T-helper 1 cell (primary cell): ENCODE results near the gene ZNF365.
"Not testable (repeated sequence)": the region's sequence is repeated elsewhere in the genome, so short reads cannot be mapped to it uniquely, and the experiment has no call there.

ENCODE experiments used
- DNase-seq, 5 donors: peaks; one replicate each; pipeline ENCODE4 v3.0.0-alpha.2; 2012 to 2020

ZNF365 gene

DNA sequence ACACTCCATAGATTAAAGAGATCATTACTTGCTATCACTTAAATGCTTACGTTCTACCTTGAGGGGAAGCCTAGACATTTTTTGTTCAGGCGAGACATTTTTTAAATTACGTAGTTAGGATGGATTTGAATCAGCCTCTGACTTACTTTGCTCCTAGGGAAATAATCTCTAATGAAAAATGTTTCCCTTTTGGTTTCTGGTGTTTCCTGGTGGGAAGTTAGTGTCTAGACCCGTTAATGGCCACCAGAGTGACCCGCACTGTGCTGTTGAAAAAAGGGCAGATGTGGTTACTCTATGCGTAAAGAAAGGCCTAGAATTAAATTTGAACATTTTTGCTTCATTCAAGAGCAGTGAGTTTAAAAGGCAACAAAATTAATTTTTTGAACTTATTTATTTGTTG lies 3.8 kb downstream of the ZNF365 start:
- DNase-seq: no peak

DNA sequence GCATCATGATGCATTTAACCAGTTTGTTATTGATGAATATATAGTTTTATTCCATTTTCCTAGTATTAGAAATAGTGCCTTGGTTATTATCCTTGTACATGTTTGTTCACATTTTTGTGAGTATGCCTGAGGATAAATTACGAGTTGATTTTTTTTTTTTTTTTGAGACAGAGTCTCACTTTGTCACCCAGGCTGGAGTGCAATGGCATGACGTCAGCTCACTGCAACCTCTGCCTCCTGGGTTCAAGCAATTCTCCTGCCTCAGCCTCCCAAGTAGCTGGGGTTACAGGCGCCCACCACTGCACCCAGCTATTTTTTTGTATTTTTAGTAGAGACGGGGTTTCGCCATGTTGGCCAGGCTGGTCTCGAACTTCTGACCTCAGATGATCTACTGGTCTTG lies 4.7 kb downstream of the ZNF365 start:
- DNase-seq: not testable (repeated sequence)

DNA sequence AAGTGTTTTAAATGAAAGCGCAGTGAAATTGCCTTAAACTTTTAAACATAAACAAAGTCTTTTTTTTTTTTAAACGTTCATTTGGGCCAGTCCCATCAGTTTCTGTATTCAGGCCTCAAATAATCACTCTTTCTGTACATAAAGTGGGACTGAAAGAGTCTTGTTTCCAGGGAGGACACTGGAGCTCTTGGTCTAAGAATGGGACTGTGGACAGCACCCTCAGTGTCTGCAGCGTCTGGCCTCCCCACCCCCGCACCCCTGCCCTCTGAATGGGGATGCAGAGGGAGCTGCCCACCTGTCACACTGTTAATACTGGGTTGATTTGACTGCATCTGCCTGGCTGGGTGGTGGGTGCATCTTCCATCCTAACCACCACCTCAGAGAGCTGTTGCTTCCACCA lies 5.2 kb downstream of the ZNF365 start:
- DNase-seq: no peak

DNA sequence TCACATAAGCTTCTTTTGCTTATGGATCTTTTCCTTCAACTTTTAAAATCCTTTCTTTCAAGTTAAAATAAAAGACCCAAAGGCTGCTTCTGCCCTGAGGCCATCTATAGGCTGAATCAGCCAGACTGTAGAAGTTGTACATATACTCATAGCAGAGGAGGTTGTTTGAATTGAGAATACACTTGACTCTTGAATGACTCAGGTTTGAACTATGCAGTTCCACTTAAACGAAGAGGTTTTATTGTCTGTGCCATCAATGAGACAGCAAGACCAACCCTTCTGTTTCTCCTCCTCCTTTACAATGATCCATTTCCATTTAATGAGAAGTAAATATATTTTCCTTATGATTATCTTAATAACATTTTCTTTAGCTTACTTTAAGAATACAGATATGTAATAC lies 5.8 kb downstream of the ZNF365 start:
- DNase-seq: no peak

DNA sequence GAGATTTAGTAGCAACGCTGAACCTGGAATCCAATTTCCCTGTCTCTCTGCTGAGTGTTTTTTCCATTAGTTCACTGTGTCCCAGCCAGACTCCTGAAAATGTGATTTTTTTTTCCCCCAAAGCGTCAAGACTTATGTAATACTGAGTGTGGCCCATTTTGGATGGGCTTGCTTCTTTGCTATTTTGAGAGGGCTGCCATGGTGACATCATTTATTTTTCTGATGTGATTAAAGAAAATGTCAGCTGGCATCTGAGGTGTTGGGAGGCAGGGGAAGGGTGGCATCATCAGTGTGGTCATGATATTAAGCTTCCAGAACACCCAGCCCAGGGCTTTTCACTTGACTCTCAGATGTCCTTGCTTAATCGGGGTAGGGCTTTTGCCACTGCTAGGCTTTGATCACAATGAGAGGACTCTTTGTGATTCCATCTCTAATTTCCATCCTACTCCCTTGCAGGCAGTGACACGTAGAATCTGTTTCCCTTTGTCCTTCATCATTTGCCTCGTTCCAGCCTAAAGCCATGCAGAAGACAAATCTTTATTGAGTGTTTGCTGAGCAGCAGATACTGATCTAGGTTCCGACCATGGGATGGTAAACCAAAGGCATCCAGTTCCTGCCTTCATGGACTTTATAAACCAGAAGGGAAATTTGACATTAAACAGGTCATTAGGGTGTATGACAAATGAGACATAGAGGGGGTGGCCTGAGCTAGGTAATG lies 7.4 kb downstream of the ZNF365 start:
- DNase-seq: no peak

DNA sequence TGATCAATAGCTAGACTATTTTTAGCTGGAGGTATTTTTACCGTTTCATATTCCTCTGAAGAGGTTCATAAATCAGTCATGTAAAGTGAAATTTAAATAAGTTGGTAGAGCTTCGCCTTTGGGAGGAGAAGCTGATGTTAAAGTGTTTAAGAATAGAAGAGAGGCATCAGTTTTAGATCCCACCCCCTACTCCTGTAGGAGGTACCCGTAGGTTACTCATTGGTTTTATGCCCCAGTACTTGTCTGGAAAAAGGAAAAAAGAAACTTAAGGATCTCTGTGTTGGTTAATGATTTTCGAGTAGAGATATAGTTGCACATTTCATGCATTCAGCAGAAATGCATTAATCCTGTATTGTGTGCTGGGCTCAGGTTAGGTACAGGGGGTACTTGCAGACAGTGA lies 8.7 kb downstream of the ZNF365 start:
- no peak for DNase-seq

DNA sequence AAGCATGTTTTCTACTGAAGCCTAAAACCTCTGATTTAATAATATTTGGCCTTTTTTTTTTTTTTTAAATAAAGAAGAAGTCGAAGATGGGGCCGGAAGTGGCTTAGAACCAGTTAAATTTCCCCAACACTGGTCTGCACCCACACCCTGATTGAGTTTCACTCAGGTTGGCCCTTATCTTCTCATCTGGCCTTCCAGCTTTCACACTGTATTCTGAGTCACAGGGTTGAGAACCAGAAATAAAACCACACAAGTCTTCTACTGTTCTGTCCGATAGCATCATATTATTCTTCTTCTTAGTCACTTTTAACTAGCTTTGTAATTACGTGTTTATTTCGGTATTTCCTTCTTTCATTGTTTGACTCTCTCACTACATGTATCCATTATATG lies 9.9 kb downstream of the ZNF365 start:
- peak in 4 of 5 donors; percentile 25 to 91 (median 36) for DNase-seq

DNA sequence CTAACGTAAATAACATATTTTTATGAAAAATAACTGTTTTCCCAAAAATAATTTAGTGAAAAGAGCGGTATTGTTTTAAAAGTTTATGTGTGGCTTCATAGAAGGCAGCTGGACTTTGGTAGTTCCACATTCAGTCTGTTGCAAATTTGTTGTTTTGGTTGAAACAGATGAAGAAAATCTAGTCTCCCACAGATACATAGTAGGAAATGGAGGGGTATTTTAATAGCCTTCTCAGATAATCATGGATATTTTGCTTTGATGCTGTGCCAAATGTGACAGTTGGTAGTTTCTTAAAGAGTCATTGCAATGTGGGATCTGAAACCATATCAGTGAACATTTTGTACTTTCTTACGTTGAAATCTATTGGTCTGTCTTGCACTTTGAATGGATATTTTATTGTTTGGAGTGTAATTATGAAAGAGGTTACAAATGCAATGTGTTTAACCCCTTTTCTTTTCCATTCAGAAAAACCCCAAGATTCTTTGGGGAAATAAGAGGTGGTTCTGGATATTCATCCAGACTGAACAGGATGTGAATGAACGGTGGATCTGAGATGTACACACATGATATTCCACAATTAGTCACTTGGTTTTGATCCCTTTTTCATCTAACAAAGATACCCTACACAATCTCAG lies 10.4 kb downstream of the ZNF365 start:
- DNase-seq: peak in 1 of 5 donors; percentile 13

DNA sequence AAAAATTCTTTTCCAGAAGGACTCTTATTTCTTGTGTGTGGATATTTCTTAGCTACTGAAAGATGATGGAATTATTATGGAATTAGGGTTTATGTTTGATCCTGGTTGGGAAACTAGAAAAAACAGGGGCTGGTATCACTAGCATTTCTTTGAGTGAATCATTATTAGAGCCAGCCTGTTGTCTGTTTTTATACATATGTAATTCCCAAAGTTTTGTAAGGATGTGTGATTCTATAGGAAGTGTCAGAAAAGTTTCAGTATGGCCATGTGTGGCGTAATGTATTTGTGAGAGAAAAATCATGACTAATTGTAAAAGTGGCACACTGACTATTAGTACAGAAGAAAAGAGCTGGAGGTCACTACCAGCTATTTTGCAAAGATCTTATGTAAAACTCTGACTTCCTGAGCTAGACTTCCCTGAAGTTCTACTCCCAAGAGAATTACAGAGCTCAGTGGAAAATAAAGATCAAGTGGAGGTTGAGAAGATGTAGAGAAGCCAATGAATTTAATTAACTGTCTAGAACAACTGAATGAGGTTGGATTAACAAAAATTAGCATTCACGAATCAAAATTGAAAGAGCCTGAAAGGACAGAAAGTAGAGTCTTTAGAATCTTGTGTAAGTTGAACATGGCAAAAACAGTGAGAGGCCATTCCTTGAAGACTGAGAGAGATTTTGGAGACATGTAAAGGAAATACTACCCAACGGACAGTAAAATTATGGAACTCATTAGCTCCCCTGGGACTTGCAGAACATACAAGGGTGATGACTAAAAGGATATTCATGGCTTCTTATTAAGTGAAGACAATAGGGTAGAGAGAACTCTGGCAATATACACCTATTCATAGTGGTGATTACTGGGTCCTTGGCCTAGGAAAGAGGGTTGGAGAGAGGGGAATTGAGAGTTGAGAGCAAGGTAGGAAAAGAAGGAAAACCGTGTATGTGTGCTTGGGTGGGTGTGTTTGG lies 12.5 kb downstream of the ZNF365 start:
- DNase-seq: no peak

DNA sequence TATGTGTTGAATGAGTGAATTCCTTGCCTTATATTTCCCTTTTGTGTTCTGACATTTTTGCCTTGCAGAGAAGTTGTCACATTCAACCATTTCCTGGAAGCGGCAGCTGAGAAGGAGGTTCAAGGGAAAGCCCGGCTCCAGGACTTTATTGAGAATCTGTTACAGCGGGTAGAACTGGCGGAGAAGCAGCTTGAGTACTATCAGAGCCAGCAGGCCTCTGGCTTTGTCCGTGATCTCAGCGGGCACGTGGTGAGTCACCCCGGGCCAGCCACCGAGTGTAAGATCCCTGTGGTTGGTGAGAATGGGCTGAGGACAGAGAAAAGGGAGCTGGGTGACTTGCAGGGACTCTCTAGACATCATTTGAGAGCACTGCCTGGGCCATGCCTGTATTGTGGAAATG lies 14.2 kb downstream of the ZNF365 start:
- no peak for DNase-seq

DNA sequence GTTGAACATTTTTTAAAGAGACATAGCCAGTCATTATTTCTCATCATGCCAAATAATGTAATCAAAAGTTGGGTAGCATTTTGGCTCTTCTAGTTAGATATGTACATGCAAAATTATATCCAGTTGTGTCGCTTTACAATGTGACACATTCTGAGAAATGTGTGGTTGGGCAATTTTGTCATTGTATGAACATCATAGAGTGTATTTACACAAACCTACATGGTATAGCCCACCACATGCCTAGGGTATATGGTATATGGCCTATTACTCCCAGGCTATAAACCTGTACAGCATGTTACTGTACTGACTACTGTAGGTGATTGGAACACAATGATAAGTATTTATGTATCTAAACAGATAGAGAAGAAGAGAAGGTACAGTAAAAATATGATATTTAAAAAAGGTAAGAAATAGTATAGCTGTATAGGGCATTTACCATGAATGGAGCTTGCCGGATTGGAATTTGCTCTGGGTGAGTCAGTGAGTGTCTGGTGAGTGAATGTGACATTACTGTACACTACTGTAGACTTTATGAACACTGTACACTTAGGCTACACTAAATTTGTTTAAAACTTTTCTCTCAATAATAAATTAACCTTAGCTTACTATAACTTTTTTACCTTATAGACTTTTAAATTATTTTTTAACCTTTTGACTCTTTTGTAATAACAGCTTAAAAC lies 16.5 kb downstream of the ZNF365 start:
- DNase-seq: no peak

DNA sequence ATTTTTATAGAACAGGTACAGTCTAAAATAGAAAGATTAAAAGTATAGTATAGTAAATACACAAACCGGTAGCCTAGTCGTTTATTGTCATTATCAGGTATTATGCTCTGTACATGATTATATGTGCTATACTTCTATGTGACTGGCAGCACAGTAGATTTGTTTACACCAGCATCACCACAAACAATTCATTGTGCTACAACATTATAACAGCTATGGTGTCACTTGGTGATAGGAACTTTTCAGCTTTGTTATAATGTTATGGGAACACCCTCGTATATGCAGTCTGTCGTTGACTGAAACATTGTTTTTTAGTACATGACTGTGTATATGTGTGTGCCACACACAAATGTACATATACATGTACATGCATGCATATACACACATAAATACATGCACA lies 19.1 kb downstream of the ZNF365 start:
- DNase-seq: no peak

DNA sequence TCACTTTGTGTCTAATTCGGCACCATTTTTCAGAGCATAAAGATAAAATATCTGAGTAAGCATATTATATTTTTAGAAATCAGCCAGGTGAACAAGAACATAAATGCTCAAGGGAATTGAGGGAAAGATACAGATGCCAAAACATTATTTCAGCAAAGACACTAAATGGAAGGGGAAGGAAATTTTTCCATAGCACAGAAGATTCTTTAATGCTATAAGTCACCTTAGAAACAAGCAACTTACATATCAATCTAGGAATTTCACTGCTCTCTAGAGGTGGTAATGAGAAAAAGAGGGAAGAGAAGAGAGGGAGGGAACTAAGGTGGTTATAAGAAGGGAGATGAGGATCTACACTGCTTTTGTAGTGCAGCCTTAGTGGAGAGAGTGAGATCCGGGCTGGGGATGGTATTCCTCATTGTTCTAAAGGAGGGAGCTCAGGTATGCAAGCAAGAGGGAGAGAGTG lies 20.4 kb downstream of the ZNF365 start:
- DNase-seq: no peak

DNA sequence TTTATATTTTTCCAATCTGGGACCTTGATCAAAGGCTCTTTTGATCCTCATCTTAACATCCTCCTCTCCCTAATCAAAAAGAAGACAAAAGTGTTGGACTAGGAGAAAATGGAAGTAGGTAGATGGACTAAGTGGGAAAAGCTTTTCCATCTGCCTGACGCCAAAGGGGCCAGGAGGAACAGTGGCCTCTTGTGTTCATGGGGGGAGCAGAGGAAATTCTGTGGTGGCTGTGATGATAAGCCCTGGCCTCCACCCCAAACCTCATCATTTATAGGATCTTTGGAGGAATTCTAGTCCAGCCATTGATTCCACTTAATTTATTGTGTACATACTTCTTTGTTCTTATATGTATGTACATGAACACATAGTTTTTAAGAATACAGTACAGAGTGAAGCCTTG lies 21.7 kb downstream of the ZNF365 start:
- DNase-seq: no peak

DNA sequence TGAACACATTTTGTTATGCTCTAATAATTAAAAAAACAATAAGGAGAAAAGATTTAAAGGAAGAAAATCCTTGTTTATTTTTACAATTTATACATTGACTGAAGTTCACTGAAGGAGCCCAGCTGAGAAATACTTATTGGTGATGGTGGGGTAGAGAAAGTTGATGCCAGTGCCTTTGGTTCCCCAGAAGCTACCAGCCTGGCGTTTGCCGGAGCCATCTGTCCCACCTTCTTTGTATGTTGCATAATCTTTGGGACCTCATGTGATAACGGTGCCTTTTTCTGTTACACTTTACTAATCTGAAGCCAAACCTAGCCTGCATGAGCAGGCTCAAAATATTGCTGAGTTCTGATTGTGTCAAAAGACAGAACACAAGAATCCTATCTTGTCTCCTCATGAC lies 22.7 kb downstream of the ZNF365 start:
- no peak for DNase-seq

DNA sequence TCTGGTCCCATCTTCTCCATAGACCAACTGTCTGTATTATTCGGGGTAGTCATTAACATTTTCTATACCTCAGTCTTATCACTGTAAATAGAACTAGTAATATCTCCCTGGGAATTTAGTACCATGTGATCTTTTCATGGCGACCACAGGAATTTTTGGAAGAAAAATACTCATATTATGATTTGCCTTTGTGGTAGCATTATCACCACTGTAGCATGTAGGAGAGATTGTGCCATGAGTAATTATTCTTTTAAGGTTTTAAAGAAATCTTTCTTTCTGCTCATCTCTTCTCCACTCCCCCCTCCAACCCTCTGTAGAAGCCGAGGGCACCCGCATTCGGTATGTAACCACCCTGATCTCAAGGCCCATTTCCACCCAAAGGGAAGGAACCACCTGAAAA lies 25.0 kb downstream of the ZNF365 start:
- DNase-seq: no peak

DNA sequence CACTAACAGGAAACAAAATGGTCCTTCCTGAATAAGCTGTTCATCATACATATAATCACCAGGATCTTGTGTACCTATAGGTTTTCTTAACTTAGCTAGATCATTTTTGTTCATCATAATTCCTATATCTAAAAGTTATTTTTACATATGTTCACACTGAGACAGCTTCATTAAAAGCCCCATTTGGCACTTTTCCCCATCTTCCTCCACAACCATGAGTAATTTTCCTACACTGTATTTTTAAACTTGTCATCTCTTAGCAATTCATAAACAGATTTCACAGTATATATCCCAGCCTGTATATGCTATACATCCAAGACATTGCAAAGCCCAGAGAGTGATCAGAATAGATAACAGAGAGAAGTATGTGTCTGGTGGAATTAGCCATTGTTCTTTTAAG lies 28.3 kb downstream of the ZNF365 start:
- no peak for DNase-seq

DNA sequence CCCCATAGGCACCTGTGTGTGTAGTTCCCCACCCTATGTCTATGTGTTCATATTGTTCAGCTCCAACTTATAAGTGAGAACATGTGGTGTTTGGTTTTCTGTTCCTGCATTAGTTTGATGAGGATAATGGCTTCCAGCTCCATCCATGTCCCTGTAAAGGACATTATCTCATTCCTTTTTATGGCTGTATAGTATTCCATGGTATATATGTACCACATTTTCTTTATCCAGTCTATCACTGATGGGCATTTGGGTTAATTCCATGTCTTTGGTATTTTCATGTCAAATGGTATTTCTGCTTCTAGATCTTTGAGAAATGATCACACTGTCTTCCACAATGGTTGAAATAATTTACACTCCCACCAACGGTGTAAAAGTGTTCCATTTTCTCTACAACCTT lies 36.4 kb downstream of the ZNF365 start:
- not testable (repeated sequence) for DNase-seq

DNA sequence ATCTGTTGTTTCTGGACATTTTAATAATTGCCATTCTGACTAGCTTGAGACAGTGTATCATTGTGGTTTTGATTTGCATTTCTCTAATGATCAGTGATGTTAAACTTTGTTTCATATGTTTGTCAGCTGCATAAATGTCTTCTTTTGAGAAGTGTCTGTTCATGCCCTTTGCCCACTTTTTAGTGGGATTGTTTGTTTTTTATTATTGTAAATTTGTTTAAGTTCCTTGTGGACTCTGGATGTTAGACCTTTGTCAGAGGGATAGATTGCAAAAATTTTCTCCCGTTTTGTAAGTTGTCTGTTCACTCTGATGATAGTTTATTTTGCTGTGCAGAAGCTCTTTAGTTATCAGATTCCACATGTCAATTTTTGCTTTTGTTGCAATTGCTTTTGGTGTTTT lies 36.8 kb downstream of the ZNF365 start:
- DNase-seq: not testable (repeated sequence)

DNA sequence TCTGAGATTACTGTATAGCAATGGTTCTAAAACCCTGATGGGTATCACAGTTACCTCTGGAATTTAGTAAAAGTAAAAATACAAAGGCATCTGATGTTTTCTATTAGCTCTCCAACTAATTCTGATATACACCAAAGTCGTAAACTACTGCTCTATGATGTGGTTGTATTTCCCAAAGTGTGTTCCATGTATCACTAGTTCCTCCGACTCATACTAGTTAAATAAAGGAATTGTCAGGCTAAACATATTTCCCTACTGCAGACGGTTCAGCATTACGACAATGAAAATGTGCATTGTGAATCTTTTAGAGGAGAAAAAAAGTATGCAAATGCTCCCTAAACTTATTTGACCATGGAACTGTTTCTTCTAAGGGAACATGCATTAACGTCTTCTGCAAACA lies 38.9 kb downstream of the ZNF365 start:
- no peak for DNase-seq

DNA sequence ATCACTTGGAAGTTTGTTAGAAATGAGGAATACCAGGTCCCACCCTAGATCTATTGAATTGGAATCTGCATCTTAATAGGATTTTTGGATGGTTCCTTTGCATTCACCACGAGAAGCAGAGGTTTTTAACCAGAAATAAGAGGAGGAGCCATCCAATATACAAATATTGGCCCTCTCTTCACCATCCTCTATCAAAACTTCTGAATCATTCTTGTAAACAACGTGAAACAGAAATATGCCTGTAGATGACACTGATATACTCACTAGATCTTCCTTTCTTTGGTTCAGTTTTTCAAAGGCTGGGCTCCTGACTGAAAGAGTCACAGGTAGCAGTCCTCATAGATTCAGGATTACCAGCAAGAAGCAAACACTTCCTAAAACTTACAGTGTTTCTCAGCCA lies 39.5 kb downstream of the ZNF365 start:
- DNase-seq: no peak

DNA sequence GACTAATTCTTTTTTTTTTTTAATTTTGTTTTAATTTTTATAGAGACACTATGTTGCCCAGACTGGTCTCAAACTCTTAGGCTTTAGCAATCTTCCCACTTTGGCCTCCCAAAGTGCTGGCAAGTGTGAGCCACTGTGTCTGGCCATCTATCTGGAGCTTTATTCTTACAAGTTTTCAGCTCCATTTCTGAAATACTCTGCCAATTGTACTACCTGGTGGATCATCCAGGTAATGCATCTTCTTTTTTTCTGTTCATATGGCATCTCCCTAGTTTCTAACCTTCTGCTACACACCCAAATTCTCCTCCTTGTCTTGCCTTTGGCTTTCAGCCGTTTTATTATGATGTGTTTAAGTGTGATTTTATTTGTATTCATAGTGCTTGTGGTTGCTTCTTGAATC lies 40.2 kb downstream of the ZNF365 start:
- no peak for DNase-seq

DNA sequence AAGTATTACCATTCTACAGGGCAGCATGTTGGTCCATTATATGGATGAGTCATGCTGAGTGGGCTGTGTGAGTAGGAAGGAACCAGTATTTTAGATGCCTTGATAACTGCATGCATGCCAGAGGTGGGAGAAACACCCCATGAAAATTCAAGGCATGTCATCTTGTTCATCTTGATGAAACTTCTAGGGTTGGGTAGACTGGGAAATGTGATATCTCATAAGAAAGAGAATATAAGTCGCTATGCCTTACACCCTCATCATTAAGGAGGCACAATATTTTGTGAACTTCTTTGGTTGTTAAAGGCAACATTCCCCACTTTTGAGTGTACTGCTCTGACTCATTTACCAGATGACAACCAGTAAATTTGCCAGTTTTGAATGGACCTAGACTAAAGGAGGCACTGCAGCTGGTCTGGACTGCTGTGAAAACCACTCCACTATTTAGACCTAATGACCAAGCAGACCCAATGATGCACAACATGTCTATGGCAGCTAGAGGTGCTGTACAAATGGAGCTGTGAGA lies 48.0 kb downstream of the ZNF365 start:
- no peak for DNase-seq
